Measurements from ENCODE around the gene GATM. TPM values are rescaled to one million over a fixed set of nuclear protein-coding genes. Genes with fewer than 3 reads are reported as not detected.

Gene GATM, protein sequence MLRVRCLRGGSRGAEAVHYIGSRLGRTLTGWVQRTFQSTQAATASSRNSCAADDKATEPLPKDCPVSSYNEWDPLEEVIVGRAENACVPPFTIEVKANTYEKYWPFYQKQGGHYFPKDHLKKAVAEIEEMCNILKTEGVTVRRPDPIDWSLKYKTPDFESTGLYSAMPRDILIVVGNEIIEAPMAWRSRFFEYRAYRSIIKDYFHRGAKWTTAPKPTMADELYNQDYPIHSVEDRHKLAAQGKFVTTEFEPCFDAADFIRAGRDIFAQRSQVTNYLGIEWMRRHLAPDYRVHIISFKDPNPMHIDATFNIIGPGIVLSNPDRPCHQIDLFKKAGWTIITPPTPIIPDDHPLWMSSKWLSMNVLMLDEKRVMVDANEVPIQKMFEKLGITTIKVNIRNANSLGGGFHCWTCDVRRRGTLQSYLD
- total RNA-seq (2021) (9.5 and 11.0 TPM in 2 replicates), Bru-seq, nascent RNA (percentile 52 among the genes with signal in this experiment), BruChase-seq, experiment 1, labeled RNA remaining after a 2-hour chase (percentile 50 among the genes with signal in this experiment), BruChase-seq, experiment 2, labeled RNA remaining after a 6-hour chase (percentile 57 among the genes with signal in this experiment)
- long read RNA-seq, transcript GATM-201 (9 exons, 2,597 nt), result major isoform, 10 of 11 reads
- long read RNA-seq, partial matches to known transcripts, result 0 of 11 reads
- long read RNA-seq, other reads (novel, unspliced or antisense), result 1 of 11 reads

DNA sequence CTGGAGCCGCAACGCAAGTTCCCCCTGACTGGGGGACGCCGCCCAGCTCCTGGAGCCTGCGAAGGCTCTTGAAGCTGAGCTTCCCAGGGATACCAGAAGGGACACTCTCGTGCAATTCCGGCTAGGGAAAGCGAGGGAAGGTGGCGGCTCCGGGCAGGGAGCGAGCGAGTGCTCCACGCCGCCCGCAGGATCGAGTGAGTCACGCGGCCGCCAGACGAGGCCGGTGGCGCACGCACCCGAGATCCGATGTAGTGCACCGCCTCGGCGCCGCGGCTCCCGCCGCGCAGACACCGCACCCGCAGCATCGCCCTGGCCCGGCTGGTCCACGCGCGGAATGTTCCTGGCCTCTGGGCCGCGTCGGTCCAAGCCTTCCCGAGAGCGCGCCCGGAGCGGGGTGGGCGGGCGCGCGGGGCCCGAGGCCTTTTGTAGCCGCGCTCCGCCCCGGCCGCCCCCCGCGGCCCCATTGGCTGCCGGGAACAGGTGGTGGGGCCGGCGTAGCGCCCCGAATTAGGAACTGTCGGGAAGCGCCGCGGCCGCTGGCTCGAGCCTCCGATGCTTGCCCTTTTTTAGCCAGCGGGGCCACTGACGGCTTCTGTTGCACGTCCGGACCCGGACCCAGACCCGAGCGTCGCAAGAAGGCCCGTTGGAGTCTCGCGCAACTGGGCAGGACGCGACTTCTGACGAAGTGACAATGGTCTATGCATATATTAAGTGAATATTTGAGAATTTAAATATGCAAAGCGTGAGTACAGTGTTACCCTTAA lies at the start of gene GATM:
Gene GATM (minus strand): TSS at position 396 of the 764 bp plus-strand sequence. CDS start 91 bp downstream, at position 305.
- POLR2A ChIA-PET (ENCODE audit: low non-redundant PET), result no interaction called here

DNA sequence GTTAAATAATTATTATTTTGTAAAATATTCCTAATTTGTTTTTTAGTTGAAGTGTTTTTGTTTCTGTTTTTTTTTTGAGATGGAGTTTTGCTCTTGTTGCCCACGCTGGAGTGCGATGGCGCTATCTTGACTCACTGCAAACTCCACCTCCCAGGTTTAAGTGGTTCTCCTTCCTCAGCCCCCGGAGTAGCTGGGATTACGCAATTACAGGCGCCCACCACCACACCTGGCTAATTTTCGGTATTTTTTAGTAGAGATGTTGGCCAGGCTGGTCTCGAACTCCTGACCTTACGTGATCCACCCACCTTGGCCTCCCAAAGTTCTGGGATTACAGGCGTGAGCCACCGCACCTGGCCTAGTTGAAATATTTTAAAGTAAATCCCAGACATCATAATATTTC lies 48.7 kb upstream of the GATM start:
- no peaks in the 10 kb centered on the region for H3K9me3 ChIP-seq (ENCODE audit: low read depth, low read length, poor library complexity, severe bottlenecking)
- TF ChIP-seq, protein P1, sequence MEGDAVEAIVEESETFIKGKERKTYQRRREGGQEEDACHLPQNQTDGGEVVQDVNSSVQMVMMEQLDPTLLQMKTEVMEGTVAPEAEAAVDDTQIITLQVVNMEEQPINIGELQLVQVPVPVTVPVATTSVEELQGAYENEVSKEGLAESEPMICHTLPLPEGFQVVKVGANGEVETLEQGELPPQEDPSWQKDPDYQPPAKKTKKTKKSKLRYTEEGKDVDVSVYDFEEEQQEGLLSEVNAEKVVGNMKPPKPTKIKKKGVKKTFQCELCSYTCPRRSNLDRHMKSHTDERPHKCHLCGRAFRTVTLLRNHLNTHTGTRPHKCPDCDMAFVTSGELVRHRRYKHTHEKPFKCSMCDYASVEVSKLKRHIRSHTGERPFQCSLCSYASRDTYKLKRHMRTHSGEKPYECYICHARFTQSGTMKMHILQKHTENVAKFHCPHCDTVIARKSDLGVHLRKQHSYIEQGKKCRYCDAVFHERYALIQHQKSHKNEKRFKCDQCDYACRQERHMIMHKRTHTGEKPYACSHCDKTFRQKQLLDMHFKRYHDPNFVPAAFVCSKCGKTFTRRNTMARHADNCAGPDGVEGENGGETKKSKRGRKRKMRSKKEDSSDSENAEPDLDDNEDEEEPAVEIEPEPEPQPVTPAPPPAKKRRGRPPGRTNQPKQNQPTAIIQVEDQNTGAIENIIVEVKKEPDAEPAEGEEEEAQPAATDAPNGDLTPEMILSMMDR (conservative IDR thresholded peaks at IDR 0.05; ENCODE audit: low read depth, low read length), result no peak
- no peak overlapping the region for H3K4me3 ChIP-seq (ENCODE audit: low read depth, low read length, poor library complexity, severe bottlenecking)
- intact Hi-C loops (cut with micrococcal nuclease; ENCODE audit: unreplicated experiment), result no loop called here
- H3K4me1 ChIP-seq (ENCODE audit: insufficient read depth, low read length, poor library complexity, severe bottlenecking), result no peaks in the 10 kb centered on the region
- no peak overlapping the region for H3K27ac ChIP-seq (ENCODE audit: low read depth, low read length, poor library complexity, severe bottlenecking)
- CTCF ChIA-PET, result interaction anchor here (1.0 kb wide), 1 partner anchor 309 kb away, joined by 4 read pairs; no protein-coding TSS in a partner anchor
- POLR2A ChIA-PET (ENCODE audit: low non-redundant PET), result no interaction called here
- DNase-seq (ENCODE audit: low spot score), result no peak
- peaks cover 4% of the 10 kb centered on the region for H3K36me3 ChIP-seq (ENCODE audit: insufficient read depth, low read length, poor library complexity, severe bottlenecking)
- no TSS peak for BruUV-seq (replicated peaks)
- H3K27me3 ChIP-seq (replicated peaks; ENCODE audit: insufficient read depth, low read depth, low read length, poor library complexity), result no peaks in the 10 kb centered on the region

More for the DNA sequence above, at the start of gene GATM:
- DNase-seq (ENCODE audit: low spot score), result peak; percentile 85
- peaks cover 48% of the 10 kb centered on the region for H3K27me3 ChIP-seq (replicated peaks; ENCODE audit: insufficient read depth, low read depth, low read length, poor library complexity)
- CTCF ChIA-PET, result no interaction called here
- BruUV-seq (replicated peaks), result no TSS peak
- H3K36me3 ChIP-seq (ENCODE audit: insufficient read depth, low read length, poor library complexity, severe bottlenecking), result no peaks in the 10 kb centered on the region
- peaks cover 12% of the 10 kb centered on the region for H3K4me1 ChIP-seq (ENCODE audit: insufficient read depth, low read length, poor library complexity, severe bottlenecking)
- H3K9me3 ChIP-seq (ENCODE audit: low read depth, low read length, poor library complexity, severe bottlenecking), result no peaks in the 10 kb centered on the region
- TF ChIP-seq EZH2 (IDR thresholded peaks at IDR 0.05; ENCODE audit: borderline replicate concordance, low read depth, low read length, poor library complexity, severe bottlenecking), result no peak
- TF ChIP-seq, protein P1 (conservative IDR thresholded peaks at IDR 0.05; ENCODE audit: low read depth, low read length), result peak; percentile 52
- intact Hi-C loops (cut with micrococcal nuclease; ENCODE audit: unreplicated experiment), result no loop called here
- peak within 1 kb of the TSS; percentile 54 for H3K4me3 ChIP-seq (ENCODE audit: low read depth, low read length, poor library complexity, severe bottlenecking)
- H3K27ac ChIP-seq (ENCODE audit: low read depth, low read length, poor library complexity, severe bottlenecking), result no peak within 1 kb of the TSS

DNA sequence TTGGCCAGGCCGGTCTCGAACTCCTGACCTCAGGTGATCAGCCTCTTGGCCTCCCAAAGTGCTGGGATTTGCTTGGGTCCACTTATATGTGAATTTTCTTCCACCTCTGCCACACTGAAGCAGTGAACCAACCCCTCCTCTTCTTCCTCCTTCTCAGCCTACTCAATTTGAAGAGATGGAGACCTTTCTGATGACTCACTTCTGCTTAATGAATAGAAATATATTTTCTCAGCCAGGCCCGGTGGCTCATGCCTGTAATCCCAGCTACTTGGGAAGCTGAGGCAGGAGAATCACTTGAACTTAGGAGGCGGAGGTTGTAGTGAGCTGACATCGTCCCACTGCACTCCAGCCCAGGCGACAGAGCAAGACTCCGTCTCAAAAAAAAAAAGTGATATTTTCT lies 46.8 kb upstream of the GATM start:
- Histone ChIP-seq H3K4me1 (ENCODE audit: insufficient read depth, low read length, poor library complexity, severe bottlenecking) (no peaks in the 10 kb centered on the region), H3K27ac (ENCODE audit: low read depth, low read length, poor library complexity, severe bottlenecking) (no peak overlapping the region), H3K4me3 (ENCODE audit: low read depth, low read length, poor library complexity, severe bottlenecking) (no peak overlapping the region), H3K36me3 (ENCODE audit: insufficient read depth, low read length, poor library complexity, severe bottlenecking) (peaks cover 22% of the 10 kb centered on the region), H3K9me3 (ENCODE audit: low read depth, low read length, poor library complexity, severe bottlenecking) (no peaks in the 10 kb centered on the region), H3K27me3 (replicated peaks; ENCODE audit: insufficient read depth, low read depth, low read length, poor library complexity) (no peaks in the 10 kb centered on the region)
- TF ChIP-seq, protein P1 (conservative IDR thresholded peaks at IDR 0.05; ENCODE audit: low read depth, low read length), result no peak
- TF ChIP-seq EZH2 (IDR thresholded peaks at IDR 0.05; ENCODE audit: borderline replicate concordance, low read depth, low read length, poor library complexity, severe bottlenecking), result no peak
- ChIA-PET CTCF (no interaction called here), POLR2A (ENCODE audit: low non-redundant PET) (no interaction called here)
- BruUV-seq (replicated peaks), result no TSS peak
- DNase-seq (ENCODE audit: low spot score), result peak; percentile 10
- intact Hi-C loops (cut with micrococcal nuclease; ENCODE audit: unreplicated experiment), result no loop called here
